Measurements from ENCODE around the gene TROAP.

- TF ChIP-seq MAX (IDR thresholded peaks at IDR 0.05; ENCODE audit: low read depth, low read length) = no peak
- TF ChIP-seq CTCF (IDR thresholded peaks at IDR 0.05; ENCODE audit: low read depth, low read length) = no peak
- no peak for TF ChIP-seq POLR2A (IDR thresholded peaks at IDR 0.05; ENCODE audit: extremely low read depth, insufficient read length)
- TF ChIP-seq MYC (IDR thresholded peaks at IDR 0.05; ENCODE audit: low read depth, low read length) = no peak
These were observed 46.5 kb upstream of the TROAP start for GRCh38 chr12:49276304-49277290.

All from NB4 (cell line).